ENCODE data around the gene NR6A1.

GRCh38 chr9:124776954-124777648 is 6.0 kb upstream of the NR6A1 start, which contains the start of gene OLFML2A:
- peak; percentile 8 for TF ChIP-seq CTCF (IDR thresholded peaks at IDR 0.05; ENCODE audit: insufficient read depth, low read length)
- TF ChIP-seq POLR2AphosphoS5 (IDR thresholded peaks at IDR 0.05; ENCODE audit: low read depth) = no peak
- no peak for TF ChIP-seq GABPA (IDR thresholded peaks at IDR 0.05; ENCODE audit: low read depth)
- no peak for TF ChIP-seq REST (IDR thresholded peaks at IDR 0.05; ENCODE audit: insufficient replicate concordance, low read depth)

Data from HL-60 (cell line).